ENCODE measurements around the gene ASCL5. TPM values are rescaled to one million over a fixed set of nuclear protein-coding genes. Genes with fewer than 3 reads are reported as not detected.

The ASCL5 gene
- total and polyA plus RNA-seq, 10 of the 15 experiments (the other 5 are each of a cell fraction or from before 2014, with no cell fraction given) = 0.04 TPM; not detected in 9

GRCh38 chr1:201093561-201093960 is 33.4 kb downstream of the ASCL5 start (continued):
- TF ChIP-seq YBX1 (IDR thresholded peaks at IDR 0.05) = no peak
- TF ChIP-seq REST (IDR thresholded peaks at IDR 0.05; ENCODE audit: low read depth, low read length) = no peak
- TF ChIP-seq CBFB (IDR thresholded peaks at IDR 0.05; ENCODE audit: low read depth) = no peak

DNA sequence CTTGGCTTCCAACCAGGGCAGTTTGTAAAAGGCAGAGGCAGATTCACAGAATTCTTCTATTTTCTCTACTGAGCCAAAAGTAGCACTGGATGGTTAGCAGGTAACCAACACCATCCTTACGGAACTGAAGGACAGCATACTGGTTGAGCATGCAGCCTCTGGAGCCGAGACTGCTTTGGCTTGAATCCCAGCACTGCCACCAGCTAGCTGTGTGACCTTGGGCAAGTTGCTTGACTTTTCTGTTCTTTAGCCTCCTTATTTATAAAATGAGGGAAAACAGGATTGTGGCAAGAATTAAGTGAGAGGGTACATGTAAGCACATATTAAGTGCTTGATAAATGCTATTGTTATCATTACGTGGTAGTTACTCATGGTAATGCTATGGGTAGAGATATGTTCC is 34.2 kb downstream of the ASCL5 start:
- no TSS peak for BruUV-seq (replicated peaks)
- H3K27me3 ChIP-seq (replicated peaks in 1 of 2; ENCODE audit: control insufficient read depth in 2 of 2, insufficient read depth in 2 of 2, low read length in 1 of 2) = peaks cover 2% of the 10 kb centered on the region in 2 experiments; a peak in 3 of 4 replicates
- ChIA-PET SMC1A (ENCODE audit: uncharacterized antibody, unreplicated experiment) (no interaction called here), POLR2A (no interaction called here), CTCF (no interaction called here), RAD21 (ENCODE audit: unreplicated experiment) (no interaction called here)
- no peak overlapping the region for H2AFZ ChIP-seq (ENCODE audit: control insufficient read depth, low read depth, low read length)
- H4K20me1 ChIP-seq (ENCODE audit: control insufficient read depth, insufficient read depth) = no peaks in the 10 kb centered on the region
- no peak overlapping the region for H3K4me2 ChIP-seq (ENCODE audit: control insufficient read depth, insufficient read depth)
- H3K27ac ChIP-seq (ENCODE audit: control insufficient read depth, insufficient read depth) = no peak overlapping the region
- no peaks in the 10 kb centered on the region for H3K9me3 ChIP-seq (replicated peaks; ENCODE audit: control insufficient read depth, insufficient read depth, low read length)
- no peak for TF ChIP-seq PBX3 (IDR thresholded peaks at IDR 0.05; ENCODE audit: insufficient replicate concordance, low read depth, low read length)
- in situ Hi-C loops (cut with MboI) = no loop called here
- H3K4me3 ChIP-seq = no peak overlapping the region
- intact Hi-C loops (cut with micrococcal nuclease; ENCODE audit: unreplicated experiment) = no loop called here
- no peaks in the 10 kb centered on the region for H3K36me3 ChIP-seq (ENCODE audit: control insufficient read depth in 2 of 2, insufficient read depth in 2 of 2, low read length in 1 of 2)
- FAIRE-seq (no peak), ATAC-seq (no peak), DNase-seq (ENCODE audit: low read depth, low spot score) (no peak)
- WGBS (ENCODE audit: insufficient coverage, insufficient replicate concordance, low lambda C conversion rate, missing lambda C conversion rate) = 23% methylated on average over 3 of the region's 3 CpGs
- no peaks in the 10 kb centered on the region for H3K79me2 ChIP-seq (ENCODE audit: control insufficient read depth, insufficient read depth, low read length)
- H3K9ac ChIP-seq (ENCODE audit: control insufficient read depth, insufficient read depth, low read length) = no peak overlapping the region
- H3K4me1 ChIP-seq (ENCODE audit: control insufficient read depth, insufficient read depth, low read length) = no peaks in the 10 kb centered on the region; the same call in 1 of the 2 replicates
